Measurements from ENCODE around the gene NUTM2D.
"Not testable (repeated sequence)": the region's sequence is repeated elsewhere in the genome, so short reads cannot be mapped to it uniquely, and the experiment has no call there.

DNA sequence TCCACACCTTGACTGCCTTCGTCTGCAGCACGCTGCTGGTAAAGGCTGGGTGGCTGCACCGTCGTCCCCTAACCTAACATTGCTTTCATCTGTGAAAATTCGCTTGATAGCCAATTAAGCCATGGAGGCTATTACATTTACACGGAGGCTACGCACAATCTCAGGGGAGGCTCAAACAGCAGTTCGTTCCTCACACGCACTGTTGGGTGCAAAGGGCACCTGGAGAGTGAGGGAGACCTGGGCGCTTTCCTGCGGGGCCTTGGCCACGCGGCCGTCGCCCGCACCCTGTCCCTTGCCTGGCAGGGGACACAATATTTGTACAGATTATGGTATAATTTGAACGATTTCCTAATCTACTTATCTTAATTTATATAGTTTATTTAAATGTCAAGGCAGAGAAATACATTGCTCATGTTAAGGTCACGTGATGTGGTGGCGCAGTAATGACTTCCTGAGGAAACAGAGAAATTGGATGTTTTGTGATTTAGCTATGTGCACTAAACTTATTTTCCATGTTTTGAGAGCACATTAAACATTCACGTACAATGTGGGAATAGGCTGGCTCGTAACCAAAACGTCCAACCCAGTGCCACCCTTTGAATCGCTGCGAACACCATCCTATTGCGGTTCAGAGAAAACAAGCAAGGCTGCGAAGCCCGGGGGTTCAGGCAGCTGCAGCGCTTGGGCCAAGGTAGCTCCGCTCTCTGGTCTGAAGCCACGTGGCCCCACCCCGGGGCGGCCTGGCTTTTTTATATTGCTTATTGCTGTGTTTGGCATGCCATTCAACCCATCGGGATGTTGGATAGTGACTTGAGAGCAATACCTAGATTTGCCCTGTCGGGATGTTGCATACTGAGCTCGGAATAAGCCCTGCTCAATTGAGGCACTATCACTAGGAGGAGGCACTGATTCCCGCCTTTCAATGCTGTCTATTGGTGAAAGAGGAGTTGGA, 50.2 kb downstream of the NUTM2D start:
- TF ChIP-seq EZH2 (IDR thresholded peaks at IDR 0.05; ENCODE audit: low read length, unreplicated experiment); EZH2phosphoT487 (IDR thresholded peaks at IDR 0.05; ENCODE audit: borderline replicate concordance, low read length): not testable (repeated sequence)
- TF ChIP-seq, protein P1, sequence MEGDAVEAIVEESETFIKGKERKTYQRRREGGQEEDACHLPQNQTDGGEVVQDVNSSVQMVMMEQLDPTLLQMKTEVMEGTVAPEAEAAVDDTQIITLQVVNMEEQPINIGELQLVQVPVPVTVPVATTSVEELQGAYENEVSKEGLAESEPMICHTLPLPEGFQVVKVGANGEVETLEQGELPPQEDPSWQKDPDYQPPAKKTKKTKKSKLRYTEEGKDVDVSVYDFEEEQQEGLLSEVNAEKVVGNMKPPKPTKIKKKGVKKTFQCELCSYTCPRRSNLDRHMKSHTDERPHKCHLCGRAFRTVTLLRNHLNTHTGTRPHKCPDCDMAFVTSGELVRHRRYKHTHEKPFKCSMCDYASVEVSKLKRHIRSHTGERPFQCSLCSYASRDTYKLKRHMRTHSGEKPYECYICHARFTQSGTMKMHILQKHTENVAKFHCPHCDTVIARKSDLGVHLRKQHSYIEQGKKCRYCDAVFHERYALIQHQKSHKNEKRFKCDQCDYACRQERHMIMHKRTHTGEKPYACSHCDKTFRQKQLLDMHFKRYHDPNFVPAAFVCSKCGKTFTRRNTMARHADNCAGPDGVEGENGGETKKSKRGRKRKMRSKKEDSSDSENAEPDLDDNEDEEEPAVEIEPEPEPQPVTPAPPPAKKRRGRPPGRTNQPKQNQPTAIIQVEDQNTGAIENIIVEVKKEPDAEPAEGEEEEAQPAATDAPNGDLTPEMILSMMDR (conservative IDR thresholded peaks at IDR 0.05; ENCODE audit: low read depth, low read length) = not testable (repeated sequence)

All from PC-3 (cell line).